Measurements from ENCODE around the gene BRD1.

Gene BRD1

GRCh38 chr22:49749227-49749626, 78.4 kb downstream of the BRD1 start:
- no peak for DNase-seq

- no peak for DNase-seq
These were observed 79.2 kb downstream of the BRD1 start for GRCh38 chr22:49748514-49748913.

- no peak for DNase-seq
These were observed 80.0 kb downstream of the BRD1 start for GRCh38 chr22:49747716-49748115.

- no peak for DNase-seq
These were observed 80.5 kb downstream of the BRD1 start for GRCh38 chr22:49747130-49747529.

GRCh38 chr22:49746065-49746464, 81.6 kb downstream of the BRD1 start:
- DNase-seq, result no peak

- no peak for DNase-seq
These were observed 87.4 kb downstream of the BRD1 start for GRCh38 chr22:49740242-49740641.

GRCh38 chr22:49739138-49739537, 88.5 kb downstream of the BRD1 start:
- no peak for DNase-seq

GRCh38 chr22:49738566-49738965, 89.1 kb downstream of the BRD1 start:
- DNase-seq, result no peak

GRCh38 chr22:49738006-49738405, 89.7 kb downstream of the BRD1 start:
- no peak for DNase-seq

GRCh38 chr22:49737101-49737551, 90.5 kb downstream of the BRD1 start:
- DNase-seq, result no peak

GRCh38 chr22:49736538-49736937, 91.1 kb downstream of the BRD1 start:
- DNase-seq, result no peak

- DNase-seq, result no peak
These were observed 91.7 kb downstream of the BRD1 start for GRCh38 chr22:49735901-49736421.

- DNase-seq, result no peak
These were observed 92.2 kb downstream of the BRD1 start for GRCh38 chr22:49735411-49735900.

- DNase-seq, result no peak
These were observed 92.8 kb downstream of the BRD1 start for GRCh38 chr22:49734882-49735281.

GRCh38 chr22:49734390-49734789, 93.3 kb downstream of the BRD1 start:
- no peak for DNase-seq

GRCh38 chr22:49733631-49734030, 94.0 kb downstream of the BRD1 start:
- no peak for DNase-seq

- DNase-seq, result no peak
These were observed 97.0 kb downstream of the BRD1 start for GRCh38 chr22:49730656-49731055.

- no peak for DNase-seq
These were observed 99.0 kb downstream of the BRD1 start for GRCh38 chr22:49728570-49729271.

GRCh38 chr22:49727881-49728569, 99.6 kb downstream of the BRD1 start:
- no peak for DNase-seq

GRCh38 chr22:49727191-49727880, 100.3 kb downstream of the BRD1 start:
- no peak for DNase-seq

GRCh38 chr22:49726701-49727101, 101.0 kb downstream of the BRD1 start:
- no peak for DNase-seq

- no peak for DNase-seq
These were observed 101.5 kb downstream of the BRD1 start for GRCh38 chr22:49726022-49726681.

- no peak for DNase-seq
These were observed 102.2 kb downstream of the BRD1 start for GRCh38 chr22:49725516-49725915.
